Vagina (tissue), 2 donors: ENCODE data around the gene LMO7.

Source experiments
- CTCF ChIP-seq, 3 experiments: fragments of 450-650 bp in 2 of 3; fragments of 200-600 bp in 1 of 3; sonication (generic) in 1 of 3; IDR thresholded peaks; one replicate each; pipeline ENCODE4 v1.5.1; 2017 to 2019; ENCODE audit warnings: antibody characterized with exemption in 3 of 3, mild to moderate bottlenecking in 2 of 3, moderate library complexity in 2 of 3
- POLR2AphosphoS5 ChIP-seq, 2 donors: sonication (generic); formaldehyde crosslinking; IDR thresholded peaks; one replicate each; pipeline ENCODE4 v1.9.0; 2017; ENCODE audit warnings: antibody characterized with exemption in 2 of 2, mild to moderate bottlenecking in 2 of 2, low read depth in 1 of 2; ENCODE audit not compliant: insufficient read depth in 1 of 2

GRCh38 chr13:75690607-75691006 lies 54.5 kb downstream of the LMO7 start:
- TF ChIP-seq CTCF (IDR thresholded peaks at IDR 0.05) = no peak
- TF ChIP-seq POLR2AphosphoS5 (IDR thresholded peaks at IDR 0.05; ENCODE audit: insufficient read depth in 1 of 2, low read depth in 1 of 2) = no peak
